ENCODE data around the gene SMIM3.
A peak's percentile ranks its signal among the peaks of the same experiment; 100 is the strongest.
"Not testable (repeated sequence)": the region's sequence is repeated elsewhere in the genome, so short reads cannot be mapped to it uniquely, and the experiment has no call there.

The SMIM3 gene

GRCh38 chr5:150778517-150779396 lies at the start of gene SMIM3:
SMIM3 (plus strand) TSS chr5:150778757; CDS start chr5:150795441, 16,684 bp downstream.
- peak; percentile 84 for DNase-seq

- DNase-seq = no peak
Observed at GRCh38 chr5:150729859-150730258, 48.7 kb upstream of the SMIM3 start.

- no peak for DNase-seq
Observed at GRCh38 chr5:150731669-150732242, 46.8 kb upstream of the SMIM3 start.

GRCh38 chr5:150734579-150735384 lies 43.8 kb upstream of the SMIM3 start:
- DNase-seq = no peak

DNA sequence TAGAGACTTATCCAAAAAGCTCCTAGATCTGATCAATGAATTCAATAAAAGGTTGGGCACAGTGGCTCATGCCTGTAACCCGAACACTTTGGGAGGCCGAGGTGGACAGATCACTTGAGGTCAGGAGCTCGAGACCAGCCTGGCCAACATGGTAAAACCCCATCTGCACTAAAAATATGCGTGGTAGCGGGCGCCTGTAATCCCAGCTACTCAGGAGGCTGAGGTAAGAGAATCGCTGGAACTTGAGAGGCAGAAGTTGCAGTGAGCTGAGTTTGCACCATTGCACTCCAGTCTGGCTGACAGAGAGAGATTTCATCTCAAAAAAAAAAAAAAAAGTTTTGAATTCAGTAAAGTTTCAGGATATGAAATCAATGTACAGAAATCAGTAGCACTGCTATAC lies 39.7 kb upstream of the SMIM3 start:
- DNase-seq = no peak

DNA sequence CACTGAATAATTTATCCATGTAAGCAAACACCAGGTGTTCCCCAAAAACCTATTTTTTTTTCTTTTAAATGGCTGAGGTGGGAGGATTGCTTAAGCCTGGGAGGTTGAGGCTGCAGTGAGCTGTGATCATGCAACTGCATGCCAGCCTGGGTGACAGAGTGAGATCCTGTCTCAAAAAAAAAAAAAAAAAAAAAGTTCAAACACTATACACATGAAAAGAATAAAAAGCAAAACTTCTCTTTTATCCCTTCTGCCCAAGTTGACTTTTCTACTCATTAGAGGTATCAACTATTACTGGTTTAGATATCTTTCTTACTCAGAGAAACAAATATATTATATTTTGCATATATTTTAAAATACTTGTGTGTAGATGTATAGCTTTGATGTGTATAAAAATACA lies 37.6 kb upstream of the SMIM3 start:
- DNase-seq = no peak

GRCh38 chr5:150742455-150743141 lies 36.0 kb upstream of the SMIM3 start:
- DNase-seq = not testable (repeated sequence)

DNA sequence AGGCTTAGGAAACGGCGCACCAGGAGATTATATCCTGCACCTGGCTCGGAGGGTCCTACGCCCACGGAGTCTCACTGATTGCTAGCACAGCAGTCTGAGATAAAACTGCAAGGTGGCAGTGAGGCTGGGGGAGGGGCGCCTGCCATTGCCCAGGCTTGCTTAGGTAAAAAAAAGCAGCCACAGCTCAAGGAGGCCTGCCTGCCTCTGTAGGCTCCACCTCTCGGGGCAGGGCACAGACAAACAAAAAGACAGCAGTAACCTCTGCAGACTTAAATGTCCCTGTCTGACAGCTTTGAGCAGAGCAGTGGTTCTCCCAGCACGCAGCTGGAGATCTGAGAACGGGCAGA lies 35.4 kb upstream of the SMIM3 start:
- not testable (repeated sequence) for DNase-seq

GRCh38 chr5:150750469-150750868 lies 28.1 kb upstream of the SMIM3 start:
- no peak for DNase-seq

- no peak for DNase-seq
Observed at GRCh38 chr5:150751096-150751891, 27.3 kb upstream of the SMIM3 start.

GRCh38 chr5:150753463-150753862 lies 25.1 kb upstream of the SMIM3 start:
- no peak for DNase-seq

GRCh38 chr5:150753863-150754262 lies 24.7 kb upstream of the SMIM3 start:
- no peak for DNase-seq

DNA sequence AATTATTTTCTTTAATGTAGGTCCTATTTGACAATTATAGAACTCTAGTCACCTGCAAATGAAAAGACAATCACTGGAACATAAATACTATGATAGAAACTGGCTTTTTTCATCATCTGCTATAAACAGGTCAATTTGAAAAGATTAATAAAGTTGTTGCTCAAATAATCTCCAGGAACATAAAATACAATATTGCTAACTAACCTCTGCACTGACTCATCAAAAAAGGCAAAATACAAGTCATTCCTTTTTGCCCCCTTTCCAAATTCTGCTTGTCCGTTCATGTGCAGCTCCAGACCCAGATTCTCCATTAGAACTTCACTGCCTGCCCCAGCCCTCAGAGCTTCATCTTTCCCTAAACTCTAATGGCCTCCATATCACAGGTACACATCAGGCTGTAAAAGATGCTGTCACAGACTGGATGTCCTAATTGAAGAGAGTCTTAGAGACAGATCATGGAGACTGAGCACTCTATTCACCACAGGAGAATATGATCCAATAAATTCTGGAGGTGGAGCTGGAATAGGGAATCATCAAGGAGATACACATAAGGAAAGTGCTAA lies 21.4 kb upstream of the SMIM3 start:
- DNase-seq = no peak

- no peak for DNase-seq
Observed at GRCh38 chr5:150758203-150758530, 20.4 kb upstream of the SMIM3 start.

DNA sequence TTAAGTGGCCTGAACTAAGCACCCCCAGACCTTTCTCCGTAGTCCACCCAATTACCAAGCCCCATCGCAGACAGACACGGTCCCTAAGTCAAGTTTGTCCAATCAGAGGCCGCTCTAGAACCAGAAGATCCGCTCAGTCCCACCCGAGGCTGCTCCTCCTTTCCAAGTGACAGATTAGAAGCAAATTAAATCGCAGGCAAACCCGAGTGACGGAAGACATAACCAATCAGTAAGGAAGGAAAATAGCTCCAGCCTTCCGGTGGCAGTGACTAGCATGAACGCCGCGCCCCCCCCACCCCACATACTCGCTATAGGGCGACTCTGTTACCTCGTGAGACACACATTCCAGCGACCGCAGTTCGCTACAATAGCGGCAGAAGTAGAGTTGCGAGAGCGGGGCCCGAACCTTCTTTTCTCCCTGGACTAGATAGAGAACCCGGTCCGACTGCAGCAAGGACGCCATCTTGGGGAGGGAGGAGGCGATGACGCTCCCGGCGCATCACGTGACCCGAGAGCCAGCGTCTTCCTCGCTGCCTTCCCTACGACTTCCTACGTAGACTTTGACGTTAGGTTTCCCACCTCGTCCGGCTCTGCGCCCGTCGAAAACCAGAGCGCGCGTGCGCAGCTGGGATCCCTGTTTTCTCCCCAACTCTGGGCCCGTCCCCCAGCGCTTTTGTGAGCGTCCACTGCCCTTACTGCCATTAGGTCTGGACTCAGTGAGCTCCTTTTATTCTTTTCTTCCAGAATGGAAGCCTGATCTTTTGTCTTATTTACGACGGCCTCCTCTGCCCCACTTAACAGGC lies 19.8 kb upstream of the SMIM3 start, which contains the start of gene DCTN4:
Gene DCTN4, minus strand, starts transcription at position 487 of the 803 bp plus-strand sequence. Its CDS starts 24 bp downstream, at position 463.
- peak; percentile 93 for DNase-seq

GRCh38 chr5:150759334-150759583 lies 19.3 kb upstream of the SMIM3 start:
- DNase-seq = no peak

DNA sequence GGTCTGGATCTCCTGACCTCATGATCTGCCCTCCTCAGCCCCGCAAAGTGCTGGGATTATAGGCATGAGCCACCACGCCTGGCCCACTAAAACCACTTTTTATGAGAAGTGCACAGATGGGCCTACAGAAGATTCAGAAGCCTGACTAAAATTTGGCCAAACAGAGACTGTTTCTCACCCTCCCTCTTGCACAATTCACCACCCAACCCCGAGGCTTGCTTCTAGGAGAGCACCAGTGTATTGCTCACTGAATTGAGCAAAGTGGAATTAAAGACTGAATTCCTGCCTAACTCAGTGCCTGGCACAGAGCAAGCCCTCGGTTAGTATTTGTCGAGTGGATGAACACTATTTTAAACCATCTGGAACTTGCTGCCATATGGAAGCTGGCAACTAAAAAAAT lies 16.3 kb upstream of the SMIM3 start:
- DNase-seq = no peak

GRCh38 chr5:150763023-150763769 lies 15.4 kb upstream of the SMIM3 start:
- DNase-seq = no peak

GRCh38 chr5:150764530-150764929 lies 14.0 kb upstream of the SMIM3 start:
- no peak for DNase-seq

DNA sequence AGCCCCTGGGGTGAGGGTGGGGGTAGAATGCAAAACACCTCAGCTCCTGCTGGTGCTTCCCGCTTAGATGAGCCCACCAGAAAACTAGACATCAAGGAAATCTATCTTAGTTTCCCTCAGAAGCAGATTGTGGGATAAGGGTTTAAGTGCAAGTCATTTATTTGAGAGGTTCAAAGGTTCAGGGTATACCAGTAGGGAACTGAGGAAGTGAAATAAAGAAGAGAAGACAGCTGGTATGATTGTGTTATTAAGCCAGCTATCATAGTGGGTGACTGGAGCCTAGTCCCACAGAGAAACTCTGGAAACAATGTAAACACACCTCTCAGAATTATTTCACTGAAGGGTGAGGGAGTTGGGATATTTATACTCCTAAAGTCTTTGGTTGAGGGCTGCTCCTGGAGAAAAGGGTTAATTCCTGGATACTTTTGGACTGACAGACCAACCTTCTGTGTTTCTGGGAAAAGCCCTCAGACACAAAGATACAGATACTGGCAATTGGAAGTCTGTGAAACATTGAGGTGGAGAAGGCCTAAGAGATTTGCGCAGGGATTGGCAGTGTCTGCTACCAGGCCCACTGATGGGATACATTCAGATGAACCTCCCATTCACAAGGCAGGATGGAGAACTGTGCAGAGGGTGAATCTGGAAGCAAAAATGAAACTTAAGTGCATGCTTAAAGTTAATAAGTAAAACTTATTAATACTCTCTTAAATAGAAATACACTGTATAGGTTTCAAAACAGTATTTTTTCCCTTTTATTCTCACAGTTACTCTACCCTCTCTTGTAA lies 13.4 kb upstream of the SMIM3 start:
- DNase-seq = no peak

All from activated CD8-positive, alpha-beta memory T cell treated with anti-CD3 and anti-CD28 coated beads, Interleukin-2, amount 50 U/mL, for 48 hours (primary cell).